GM08714 (cell line): ENCODE measurements around the gene ZDHHC17.
"Not testable (repeated sequence)": the region's sequence is repeated elsewhere in the genome, so short reads cannot be mapped to it uniquely, and the experiment has no call there.

Source experiments
- H3K4me3 ChIP-seq: fragments of 200-500 bp; sonication (Bioruptor generic); 2 replicates; pipeline ENCODE4 v1.5.1; 2014; ENCODE audit warnings: mild to moderate bottlenecking, low read length, inconsistent platforms
- ZNF274 ChIP-seq: IDR thresholded peaks from 2 replicates; pipeline ENCODE4 v1.6.1; 2012; ENCODE audit warnings: mild to moderate bottlenecking, low read depth, low read length

ZDHHC17 gene

GRCh38 chr12:76763746-76764675 is at the start of gene ZDHHC17:
Gene ZDHHC17 (plus strand): TSS chr12:76764115. CDS start chr12:76764237, 122 bp downstream.
- TF ChIP-seq ZNF274: no peak
- peak within 1 kb of the TSS; percentile 91 for H3K4me3 ChIP-seq

GRCh38 chr12:76714415-76714814 is 49.5 kb upstream of the ZDHHC17 start:
- no peak overlapping the region for H3K4me3 ChIP-seq
- TF ChIP-seq ZNF274: no peak

- TF ChIP-seq ZNF274: no peak
- H3K4me3 ChIP-seq: no peak overlapping the region
Observed at GRCh38 chr12:76714861-76715260, 49.1 kb upstream of the ZDHHC17 start.

GRCh38 chr12:76715332-76715731 is 48.6 kb upstream of the ZDHHC17 start:
- H3K4me3 ChIP-seq: no peak overlapping the region
- TF ChIP-seq ZNF274: no peak

- TF ChIP-seq ZNF274: no peak
- H3K4me3 ChIP-seq: no peak overlapping the region
Observed at GRCh38 chr12:76717314-76717713, 46.6 kb upstream of the ZDHHC17 start.

- H3K4me3 ChIP-seq: no peak overlapping the region
- no peak for TF ChIP-seq ZNF274
Observed at GRCh38 chr12:76719171-76720041, 44.5 kb upstream of the ZDHHC17 start.

- H3K4me3 ChIP-seq: no peak overlapping the region
- no peak for TF ChIP-seq ZNF274
Observed at GRCh38 chr12:76720068-76720467, 43.8 kb upstream of the ZDHHC17 start.

- H3K4me3 ChIP-seq: no peak overlapping the region
Observed at GRCh38 chr12:76726626-76727025, 37.3 kb upstream of the ZDHHC17 start.

GRCh38 chr12:76732188-76732587 is 31.7 kb upstream of the ZDHHC17 start:
- H3K4me3 ChIP-seq: not testable (repeated sequence)

More at GRCh38 chr12:76726626-76727025, 37.3 kb upstream of the ZDHHC17 start:
- no peak for TF ChIP-seq ZNF274

- not testable (repeated sequence) for H3K4me3 ChIP-seq
Observed at GRCh38 chr12:76737689-76738088, 26.2 kb upstream of the ZDHHC17 start.

- H3K4me3 ChIP-seq: no peak overlapping the region
- TF ChIP-seq ZNF274: no peak
Observed at GRCh38 chr12:76738824-76739579, 24.9 kb upstream of the ZDHHC17 start.

GRCh38 chr12:76739896-76740295 is 24.0 kb upstream of the ZDHHC17 start:
- no peak overlapping the region for H3K4me3 ChIP-seq
- TF ChIP-seq ZNF274: no peak

GRCh38 chr12:76740501-76740900 is 23.4 kb upstream of the ZDHHC17 start:
- no peak for TF ChIP-seq ZNF274
- H3K4me3 ChIP-seq: no peak overlapping the region

GRCh38 chr12:76745343-76745742 is 18.6 kb upstream of the ZDHHC17 start:
- TF ChIP-seq ZNF274: no peak
- no peak overlapping the region for H3K4me3 ChIP-seq
